LNCAP (cell line): Measurements from ENCODE around the gene PKP1.

Experiments
- TF ChIP-seq, protein P1 (sequence below): fragments of 450-650 bp; IDR thresholded peaks from 2 replicates; pipeline ENCODE4 v1.5.1; 2017; ENCODE audit warnings: mild to moderate bottlenecking

PKP1 gene

DNA sequence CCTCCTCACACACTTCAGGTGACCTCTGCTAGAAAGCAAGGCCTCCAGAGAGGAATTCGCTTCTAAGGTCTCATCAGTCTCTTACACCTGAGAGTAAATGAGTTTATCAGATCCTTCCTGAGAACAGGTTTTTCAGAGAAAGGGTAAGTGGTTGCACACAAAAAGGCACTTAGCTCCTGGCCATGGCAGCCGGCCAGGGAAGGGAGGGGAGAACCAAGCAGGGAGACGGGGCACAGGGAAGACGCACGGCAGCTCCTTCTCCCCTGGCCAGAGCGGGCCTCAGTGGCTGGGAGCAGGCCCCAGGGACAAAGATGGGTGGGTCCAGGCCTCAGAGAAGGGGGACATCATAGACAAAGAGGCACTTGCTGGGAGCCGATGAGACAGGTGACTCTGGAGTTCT, 97.8 kb downstream of the PKP1 start:
- TF ChIP-seq, protein P1, sequence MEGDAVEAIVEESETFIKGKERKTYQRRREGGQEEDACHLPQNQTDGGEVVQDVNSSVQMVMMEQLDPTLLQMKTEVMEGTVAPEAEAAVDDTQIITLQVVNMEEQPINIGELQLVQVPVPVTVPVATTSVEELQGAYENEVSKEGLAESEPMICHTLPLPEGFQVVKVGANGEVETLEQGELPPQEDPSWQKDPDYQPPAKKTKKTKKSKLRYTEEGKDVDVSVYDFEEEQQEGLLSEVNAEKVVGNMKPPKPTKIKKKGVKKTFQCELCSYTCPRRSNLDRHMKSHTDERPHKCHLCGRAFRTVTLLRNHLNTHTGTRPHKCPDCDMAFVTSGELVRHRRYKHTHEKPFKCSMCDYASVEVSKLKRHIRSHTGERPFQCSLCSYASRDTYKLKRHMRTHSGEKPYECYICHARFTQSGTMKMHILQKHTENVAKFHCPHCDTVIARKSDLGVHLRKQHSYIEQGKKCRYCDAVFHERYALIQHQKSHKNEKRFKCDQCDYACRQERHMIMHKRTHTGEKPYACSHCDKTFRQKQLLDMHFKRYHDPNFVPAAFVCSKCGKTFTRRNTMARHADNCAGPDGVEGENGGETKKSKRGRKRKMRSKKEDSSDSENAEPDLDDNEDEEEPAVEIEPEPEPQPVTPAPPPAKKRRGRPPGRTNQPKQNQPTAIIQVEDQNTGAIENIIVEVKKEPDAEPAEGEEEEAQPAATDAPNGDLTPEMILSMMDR, result no peak
